Activated CD4-positive, CD25-positive, alpha-beta regulatory T cell (primary cell): ENCODE data around the gene PRPF19.

ENCODE experiments used
- DNase-seq, 4 experiments: peaks; one replicate each; lab custom pipeline; 2025; lab: John Stamatoyannopoulos, UW

PRPF19 gene

GRCh38 chr11:60937811-60938210, 31.4 kb upstream of the PRPF19 start:
- no peak for DNase-seq

GRCh38 chr11:60937144-60937527, 30.8 kb upstream of the PRPF19 start:
- no peak for DNase-seq

GRCh38 chr11:60936467-60937143, 30.2 kb upstream of the PRPF19 start:
- DNase-seq, result no peak

- DNase-seq, result no peak
Measured at GRCh38 chr11:60935676-60936442, 29.5 kb upstream of the PRPF19 start.

GRCh38 chr11:60934790-60935605, 28.6 kb upstream of the PRPF19 start:
- no peak for DNase-seq

GRCh38 chr11:60934124-60934789, 27.9 kb upstream of the PRPF19 start:
- no peak for DNase-seq

- DNase-seq, result no peak
Measured at GRCh38 chr11:60933416-60934123, 27.2 kb upstream of the PRPF19 start.

- no peak for DNase-seq
Measured at GRCh38 chr11:60932605-60933356, 26.4 kb upstream of the PRPF19 start.

GRCh38 chr11:60931917-60932316, 25.5 kb upstream of the PRPF19 start:
- no peak for DNase-seq

- DNase-seq, result no peak
Measured at GRCh38 chr11:60930394-60930793, 24.0 kb upstream of the PRPF19 start.

- DNase-seq, result no peak
Measured at GRCh38 chr11:60929764-60930163, 23.4 kb upstream of the PRPF19 start.

GRCh38 chr11:60928563-60929001, 22.2 kb upstream of the PRPF19 start:
- no peak for DNase-seq

- no peak for DNase-seq
Measured at GRCh38 chr11:60927600-60927999, 21.2 kb upstream of the PRPF19 start.

GRCh38 chr11:60927061-60927592, 20.7 kb upstream of the PRPF19 start:
- no peak for DNase-seq

- no peak for DNase-seq
Measured at GRCh38 chr11:60926500-60926899, 20.1 kb upstream of the PRPF19 start.

GRCh38 chr11:60925868-60926267, 19.5 kb upstream of the PRPF19 start:
- no peak for DNase-seq

GRCh38 chr11:60924906-60925853, 18.8 kb upstream of the PRPF19 start:
- DNase-seq, result no peak

- DNase-seq, result no peak
Measured at GRCh38 chr11:60924110-60924905, 17.9 kb upstream of the PRPF19 start, which contains the start of gene TMEM132A. TSS of gene TMEM132A (plus strand) at chr11:60924460. CDS start at chr11:60924634, 174 bp downstream.

- no peak for DNase-seq
Measured at GRCh38 chr11:60923800-60924109, 17.4 kb upstream of the PRPF19 start.
